CMK (cell line): ENCODE measurements around the gene DHDH.

Source experiments
- DNase-seq: peaks from one replicate; pipeline ENCODE4 v3.0.0-alpha.2; 2010; ENCODE audit warnings: low read depth

Gene DHDH

DNA sequence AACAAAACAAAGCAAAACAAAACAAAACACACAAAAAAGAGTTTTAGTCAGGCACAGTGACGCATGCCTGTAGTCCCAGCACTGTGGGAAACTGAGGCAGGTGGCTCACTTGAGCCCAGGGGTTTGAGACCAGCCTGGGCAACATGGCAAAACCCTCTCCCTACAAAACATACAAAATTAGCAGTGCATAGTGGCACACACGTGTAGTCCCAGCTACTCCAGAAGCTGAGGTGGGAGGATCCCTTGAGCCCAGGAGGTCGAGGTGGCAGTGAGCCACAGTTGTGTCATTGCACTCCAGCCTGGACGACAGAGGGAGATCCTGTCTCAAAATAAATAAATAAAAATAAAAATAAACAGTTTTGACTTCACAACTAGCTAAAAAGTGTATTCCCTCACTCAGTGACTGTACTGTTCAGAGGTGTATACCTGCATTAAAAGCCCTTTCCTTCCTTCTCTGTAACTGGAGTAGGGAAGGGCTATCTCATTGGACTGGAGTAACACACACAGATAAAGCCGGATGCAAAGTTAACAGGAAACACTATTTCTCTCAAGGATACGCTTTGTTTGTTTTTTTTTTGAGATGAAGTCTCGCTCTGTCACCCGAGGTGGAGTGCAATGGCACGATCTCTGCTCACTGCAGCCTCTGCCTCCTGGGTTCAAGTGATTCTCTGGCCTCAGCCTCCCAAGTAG, 17.5 kb downstream of the DHDH start:
- DNase-seq = no peak

DNA sequence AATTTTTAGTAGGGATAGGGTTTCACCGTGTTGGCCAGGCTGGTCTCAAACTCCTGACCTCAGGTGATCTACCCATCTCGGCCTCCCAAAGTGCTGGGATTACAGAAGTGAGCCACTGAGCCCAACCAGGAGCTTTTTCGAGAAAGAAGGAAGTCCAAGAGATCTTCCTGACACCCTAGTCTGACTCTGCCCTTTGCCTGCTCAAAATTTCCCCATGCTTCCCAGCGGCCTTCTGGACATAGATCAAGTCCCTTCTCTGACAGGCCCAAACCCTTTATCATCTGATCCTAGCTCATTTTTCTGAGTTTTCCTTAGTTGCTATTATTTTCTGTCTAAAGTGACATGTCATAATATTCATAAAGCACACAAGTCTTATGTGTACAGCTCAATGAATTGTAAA, 19.6 kb downstream of the DHDH start:
- DNase-seq = no peak

DNA sequence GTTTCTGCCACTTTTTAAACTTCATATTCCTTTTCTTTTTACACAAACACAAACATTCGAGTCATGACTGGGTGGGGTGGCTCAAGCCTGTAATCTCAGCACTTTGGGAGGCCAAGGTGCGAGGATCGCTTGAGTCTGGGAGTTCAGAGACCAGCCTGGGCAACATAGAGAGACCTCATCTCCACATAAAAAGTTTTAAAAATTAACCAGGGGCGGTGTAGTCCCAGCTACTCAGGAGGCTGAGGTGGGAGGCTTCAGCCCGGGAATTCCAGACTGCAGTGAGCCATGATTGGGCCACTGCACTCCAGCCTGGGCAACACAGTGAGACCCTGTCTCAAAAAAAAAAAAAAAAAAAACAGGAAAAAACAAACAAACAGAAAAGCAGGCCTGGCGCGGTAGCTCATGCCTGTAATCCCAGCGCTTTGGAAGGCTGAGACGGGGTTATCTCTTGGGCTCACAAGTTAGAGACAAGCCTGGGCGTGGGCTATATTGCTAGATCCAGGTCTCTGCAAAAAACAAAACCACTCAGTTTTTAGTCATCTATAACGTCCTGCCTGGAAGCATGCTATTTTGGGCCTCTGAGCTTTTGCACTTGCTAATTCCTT, 20.6 kb downstream of the DHDH start:
- DNase-seq = no peak

GRCh38 chr19:48954595-48955307, 21.3 kb downstream of the DHDH start, which contains the start of gene BAX:
Gene BAX (plus strand): TSS chr19:48954875. CDS start chr19:48954929, 54 bp downstream.
- peak; percentile 99 for DNase-seq

GRCh38 chr19:48955308-48955958, 21.9 kb downstream of the DHDH start:
- no peak for DNase-seq

DNA sequence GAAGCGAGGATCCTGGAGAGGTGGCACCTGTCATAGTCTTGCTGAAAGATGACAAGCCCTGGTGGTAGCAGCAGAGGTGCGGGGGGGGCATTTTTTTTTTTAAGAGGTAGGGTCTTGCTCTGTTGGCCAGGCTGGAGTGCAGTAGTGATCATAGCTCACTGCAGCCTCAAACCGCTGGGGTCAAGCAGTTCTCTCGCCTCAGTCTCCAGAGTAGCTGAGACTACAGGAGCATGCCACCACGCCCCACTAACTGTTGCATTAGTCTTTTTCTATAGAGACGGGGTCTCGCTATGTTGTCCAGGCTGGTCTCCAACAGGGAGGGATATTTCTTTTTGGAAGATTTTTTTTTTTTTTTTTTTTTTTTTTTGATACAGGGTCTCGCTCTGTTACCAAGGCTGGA, 24.5 kb downstream of the DHDH start:
- DNase-seq = no peak

GRCh38 chr19:48959341-48960239, 26.1 kb downstream of the DHDH start:
- DNase-seq = no peak

GRCh38 chr19:48961051-48961649, 27.7 kb downstream of the DHDH start:
- DNase-seq = no peak

- no peak for DNase-seq
Observed at GRCh38 chr19:48961673-48962028, 28.2 kb downstream of the DHDH start.

- peak; percentile 94 for DNase-seq
Observed at GRCh38 chr19:48962029-48962848, 28.7 kb downstream of the DHDH start.

GRCh38 chr19:48962849-48963165, 29.3 kb downstream of the DHDH start:
- no peak for DNase-seq

- peak; percentile 95 for DNase-seq
Observed at GRCh38 chr19:48963371-48964204, 30.1 kb downstream of the DHDH start.

DNA sequence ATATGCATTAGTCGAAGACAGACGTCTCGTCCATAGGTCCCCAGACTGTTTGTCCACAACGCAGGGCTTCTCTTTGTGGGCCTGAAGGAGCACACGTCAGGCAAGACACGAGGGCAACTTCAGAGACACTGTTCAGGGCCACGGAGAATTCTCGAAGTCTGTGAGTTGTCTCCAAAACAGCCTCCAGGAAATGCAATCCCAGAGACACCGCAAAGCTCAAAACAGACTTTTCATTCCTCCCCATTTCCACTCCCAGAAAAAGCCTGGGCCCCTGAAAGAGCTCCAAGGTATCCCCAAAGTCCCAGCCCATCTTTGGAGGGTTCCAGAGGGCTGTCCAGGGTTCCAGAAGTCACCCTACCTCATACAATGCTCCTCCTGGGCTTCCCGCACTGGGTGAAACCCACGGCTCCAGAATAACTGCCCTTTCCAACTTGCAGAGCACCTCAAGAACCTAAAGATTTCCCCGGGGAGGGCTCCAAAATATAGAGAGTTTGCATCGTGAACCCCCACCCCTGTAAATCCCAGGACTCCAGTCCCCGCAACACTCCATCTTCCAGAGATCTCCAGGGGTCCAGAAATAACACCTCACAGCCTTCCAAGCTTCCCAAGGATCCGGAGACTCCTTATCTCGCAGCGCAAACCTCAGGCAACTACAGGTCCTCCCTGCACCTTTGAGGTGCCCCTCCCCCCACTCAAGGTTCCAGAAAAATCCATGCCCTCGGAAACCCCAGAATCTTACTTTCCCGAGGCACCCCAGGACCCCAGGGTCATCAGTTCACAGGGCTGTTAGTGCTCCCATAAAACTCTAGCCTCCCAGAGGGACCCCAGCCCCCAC, 30.9 kb downstream of the DHDH start:
- no peak for DNase-seq

DNA sequence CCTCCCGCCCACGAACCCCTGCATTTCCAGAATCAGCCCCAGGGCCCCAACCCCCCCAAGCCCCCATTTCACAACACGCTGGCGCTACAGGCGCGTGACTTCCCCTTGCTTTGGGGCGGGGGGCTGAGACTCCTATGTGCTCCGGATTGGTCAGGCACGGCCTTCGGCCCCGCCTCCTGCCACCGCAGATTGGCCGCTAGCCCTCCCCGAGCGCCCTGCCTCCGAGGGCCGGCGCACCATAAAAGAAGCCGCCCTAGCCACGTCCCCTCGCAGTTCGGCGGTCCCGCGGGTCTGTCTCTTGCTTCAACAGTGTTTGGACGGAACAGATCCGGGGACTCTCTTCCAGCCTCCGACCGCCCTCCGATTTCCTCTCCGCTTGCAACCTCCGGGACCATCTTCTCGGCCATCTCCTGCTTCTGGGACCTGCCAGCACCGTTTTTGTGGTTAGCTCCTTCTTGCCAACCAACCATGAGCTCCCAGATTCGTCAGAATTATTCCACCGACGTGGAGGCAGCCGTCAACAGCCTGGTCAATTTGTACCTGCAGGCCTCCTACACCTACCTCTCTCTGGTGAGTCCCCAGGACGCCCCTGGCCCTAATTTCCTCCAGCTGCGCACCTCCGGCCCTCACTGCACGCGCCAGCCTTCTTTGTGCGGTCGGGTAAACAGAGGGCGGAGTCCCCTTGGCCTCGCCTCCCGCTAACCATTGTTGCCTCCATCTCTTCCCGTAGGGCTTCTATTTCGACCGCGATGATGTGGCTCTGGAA, 31.7 kb downstream of the DHDH start, which contains the start of gene FTL:
Gene FTL, plus strand, starts transcription at position 270 of the 766 bp plus-strand sequence. Its CDS starts 199 bp downstream, at position 469.
- DNase-seq = peak; percentile 96

DNA sequence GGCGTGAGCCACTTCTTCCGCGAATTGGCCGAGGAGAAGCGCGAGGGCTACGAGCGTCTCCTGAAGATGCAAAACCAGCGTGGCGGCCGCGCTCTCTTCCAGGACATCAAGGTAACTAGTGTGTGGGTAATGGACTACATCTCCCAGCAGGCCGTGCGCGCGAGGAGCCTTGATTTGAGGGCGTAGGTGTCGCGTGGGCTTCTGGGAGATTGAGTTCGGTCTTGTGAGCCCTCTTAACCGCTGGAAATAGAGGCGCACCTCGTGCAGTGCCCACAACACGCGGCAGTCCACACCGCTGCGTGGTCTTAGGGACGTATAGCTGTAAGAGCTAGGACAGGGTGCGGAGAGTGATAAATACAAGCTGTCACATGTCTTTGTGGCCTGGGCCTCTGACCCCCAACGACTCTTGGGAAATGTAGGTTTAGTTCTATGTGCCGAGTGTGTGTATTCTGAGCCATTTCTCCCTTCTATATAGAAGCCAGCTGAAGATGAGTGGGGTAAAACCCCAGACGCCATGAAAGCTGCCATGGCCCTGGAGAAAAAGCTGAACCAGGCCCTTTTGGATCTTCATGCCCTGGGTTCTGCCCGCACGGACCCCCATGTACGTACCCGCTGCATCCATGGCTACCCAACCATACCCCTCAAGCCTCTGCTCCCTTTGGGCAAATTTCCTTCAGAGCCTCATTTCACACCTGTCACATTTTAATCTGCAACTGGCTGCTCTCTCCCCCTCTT, 32.5 kb downstream of the DHDH start:
- peak; percentile 75 for DNase-seq

- no peak for DNase-seq
Observed at GRCh38 chr19:48966541-48967345, 33.2 kb downstream of the DHDH start.
